ENCODE results near the gene CHAC2. TPM values are rescaled to one million over a fixed set of nuclear protein-coding genes. Genes with fewer than 3 reads are reported as not detected.

Gene CHAC2
- total RNA-seq, 1 donor from 2014 or later = 4.5 TPM

DNA sequence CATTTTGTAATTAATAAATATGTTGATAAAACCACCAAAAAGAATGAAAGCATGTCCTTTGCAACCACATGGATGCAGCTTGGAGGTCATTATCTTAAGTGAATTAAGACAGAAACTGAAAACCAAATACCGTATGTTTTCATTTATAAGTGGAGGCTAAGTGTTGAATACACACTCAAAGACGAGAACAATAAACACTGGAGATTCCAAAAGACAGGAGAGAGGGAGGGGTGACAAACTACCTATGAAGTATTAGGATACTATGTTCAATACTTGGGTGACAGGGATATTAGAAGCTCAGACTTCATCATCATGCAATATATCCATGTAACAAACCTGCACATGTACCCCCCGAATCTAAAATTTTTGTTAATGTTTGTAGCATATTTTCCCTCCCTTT, 26.2 kb downstream of the CHAC2 start:
- H3K27ac ChIP-seq = no peak overlapping the region
- no peak overlapping the region for H2AFZ ChIP-seq (replicated peaks)
- no peaks in the 10 kb centered on the region for H3K4me1 ChIP-seq
- no peak for DNase-seq (ENCODE audit: low spot score)
- Mint-ChIP-seq H3K36me3 (no peaks in the 10 kb centered on the region), H3K4me3 (no peak overlapping the region), H3K9me3 (no peaks in the 10 kb centered on the region), H3K27me3 (ENCODE audit: insufficient read depth, low read depth) (no peaks in the 10 kb centered on the region), H3K4me1 (no peaks in the 10 kb centered on the region), H3K27ac (no peak overlapping the region)
- H3K27me3 ChIP-seq = no peaks in the 10 kb centered on the region
- H3K9ac ChIP-seq = no peak overlapping the region
- H4K20me1 ChIP-seq (ENCODE audit: low read depth) = no peaks in the 10 kb centered on the region
- peaks cover 45% of the 10 kb centered on the region for H3K79me2 ChIP-seq (ENCODE audit: low read depth)
- TF ChIP-seq EZH2 (IDR thresholded peaks at IDR 0.05) = no peak
- no peak for TF ChIP-seq EZH2phosphoT487 (IDR thresholded peaks at IDR 0.05)
- TF ChIP-seq, protein P1, sequence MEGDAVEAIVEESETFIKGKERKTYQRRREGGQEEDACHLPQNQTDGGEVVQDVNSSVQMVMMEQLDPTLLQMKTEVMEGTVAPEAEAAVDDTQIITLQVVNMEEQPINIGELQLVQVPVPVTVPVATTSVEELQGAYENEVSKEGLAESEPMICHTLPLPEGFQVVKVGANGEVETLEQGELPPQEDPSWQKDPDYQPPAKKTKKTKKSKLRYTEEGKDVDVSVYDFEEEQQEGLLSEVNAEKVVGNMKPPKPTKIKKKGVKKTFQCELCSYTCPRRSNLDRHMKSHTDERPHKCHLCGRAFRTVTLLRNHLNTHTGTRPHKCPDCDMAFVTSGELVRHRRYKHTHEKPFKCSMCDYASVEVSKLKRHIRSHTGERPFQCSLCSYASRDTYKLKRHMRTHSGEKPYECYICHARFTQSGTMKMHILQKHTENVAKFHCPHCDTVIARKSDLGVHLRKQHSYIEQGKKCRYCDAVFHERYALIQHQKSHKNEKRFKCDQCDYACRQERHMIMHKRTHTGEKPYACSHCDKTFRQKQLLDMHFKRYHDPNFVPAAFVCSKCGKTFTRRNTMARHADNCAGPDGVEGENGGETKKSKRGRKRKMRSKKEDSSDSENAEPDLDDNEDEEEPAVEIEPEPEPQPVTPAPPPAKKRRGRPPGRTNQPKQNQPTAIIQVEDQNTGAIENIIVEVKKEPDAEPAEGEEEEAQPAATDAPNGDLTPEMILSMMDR (IDR thresholded peaks at IDR 0.05) = no peak
- H3K4me2 ChIP-seq = no peak overlapping the region
- no peaks in the 10 kb centered on the region for H3F3A ChIP-seq (ENCODE audit: low read depth)
- no peaks in the 10 kb centered on the region for H3K9me3 ChIP-seq (ENCODE audit: low read depth)
- no peak overlapping the region for H3K4me3 ChIP-seq
- H3K36me3 ChIP-seq = peaks cover 18% of the 10 kb centered on the region

- Histone ChIP-seq H3K4me1 (no peaks in the 10 kb centered on the region), H3F3A (ENCODE audit: low read depth) (no peaks in the 10 kb centered on the region), H3K79me2 (ENCODE audit: low read depth) (no peaks in the 10 kb centered on the region), H3K27ac (no peak overlapping the region), H3K27me3 (no peaks in the 10 kb centered on the region), H3K9ac (no peak overlapping the region), H3K36me3 (peaks cover 15% of the 10 kb centered on the region), H3K4me3 (no peak overlapping the region), H3K9me3 (ENCODE audit: low read depth) (no peaks in the 10 kb centered on the region), H3K4me2 (no peak overlapping the region), H4K20me1 (ENCODE audit: low read depth) (no peaks in the 10 kb centered on the region), H2AFZ (replicated peaks) (no peak overlapping the region)
- peaks cover 3% of the 10 kb centered on the region for H3K4me1 Mint-ChIP-seq
- no peaks in the 10 kb centered on the region for H3K27me3 Mint-ChIP-seq (ENCODE audit: insufficient read depth, low read depth)
- no peaks in the 10 kb centered on the region for H3K9me3 Mint-ChIP-seq
- H3K4me3 Mint-ChIP-seq = no peak overlapping the region
- H3K36me3 Mint-ChIP-seq = peaks cover 3% of the 10 kb centered on the region
- no peak for DNase-seq (ENCODE audit: low spot score)
- H3K27ac Mint-ChIP-seq = no peak overlapping the region
- TF ChIP-seq EZH2 (IDR thresholded peaks at IDR 0.05) = no peak
- TF ChIP-seq, protein P1 (IDR thresholded peaks at IDR 0.05) = no peak
- TF ChIP-seq EZH2phosphoT487 (IDR thresholded peaks at IDR 0.05) = no peak
These were observed 33.9 kb downstream of the CHAC2 start for GRCh38 chr2:53801547-53801946.

DNA sequence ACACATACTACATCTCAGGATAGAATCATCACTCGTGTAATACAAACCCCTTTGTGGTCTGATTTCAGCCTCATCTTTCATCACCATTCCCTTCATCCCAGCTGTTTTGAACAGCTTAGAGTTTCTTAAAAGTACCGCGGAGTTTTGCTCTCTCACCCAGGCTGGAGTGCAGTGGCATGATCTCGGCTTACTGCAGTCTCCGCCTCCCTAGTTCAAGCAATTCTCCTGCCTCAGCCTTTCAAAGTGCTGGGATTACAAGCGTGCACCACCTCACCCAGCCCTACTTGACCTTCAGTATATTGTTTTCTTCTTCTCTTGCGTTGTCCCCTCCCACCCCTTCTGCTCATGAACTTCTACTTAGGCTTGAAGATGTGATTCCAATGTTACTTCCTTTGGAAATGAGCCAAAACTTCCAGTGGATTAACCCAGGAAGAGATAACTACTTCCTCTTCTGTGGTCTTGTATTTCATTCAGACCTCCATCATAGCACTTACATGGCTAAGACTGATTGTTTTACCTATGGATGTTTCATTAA, 35.1 kb downstream of the CHAC2 start:
- peaks cover 3% of the 10 kb centered on the region for H3K36me3 Mint-ChIP-seq
- Histone ChIP-seq H3K4me2 (no peak overlapping the region), H3K27me3 (no peaks in the 10 kb centered on the region), H2AFZ (replicated peaks) (no peak overlapping the region), H3K79me2 (ENCODE audit: low read depth) (no peaks in the 10 kb centered on the region), H3K36me3 (peaks cover 7% of the 10 kb centered on the region), H3K4me3 (no peak overlapping the region), H3K9me3 (ENCODE audit: low read depth) (no peaks in the 10 kb centered on the region), H3K27ac (no peak overlapping the region), H3K9ac (no peak overlapping the region), H3K4me1 (no peaks in the 10 kb centered on the region), H4K20me1 (ENCODE audit: low read depth) (no peaks in the 10 kb centered on the region), H3F3A (ENCODE audit: low read depth) (no peaks in the 10 kb centered on the region)
- no peak overlapping the region for H3K4me3 Mint-ChIP-seq
- no peak overlapping the region for H3K27ac Mint-ChIP-seq
- peaks cover 3% of the 10 kb centered on the region for H3K4me1 Mint-ChIP-seq
- no peaks in the 10 kb centered on the region for H3K9me3 Mint-ChIP-seq
- DNase-seq (ENCODE audit: low spot score) = no peak
- no peak for TF ChIP-seq EZH2phosphoT487 (IDR thresholded peaks at IDR 0.05)
- TF ChIP-seq, protein P1 (IDR thresholded peaks at IDR 0.05) = no peak
- TF ChIP-seq EZH2 (IDR thresholded peaks at IDR 0.05) = no peak
- no peaks in the 10 kb centered on the region for H3K27me3 Mint-ChIP-seq (ENCODE audit: insufficient read depth, low read depth)

Data from neural progenitor cell (in vitro differentiated cells).